Measurements from ENCODE around the gene FCGR2B. TPM values are rescaled to one million over a fixed set of nuclear protein-coding genes. Genes with fewer than 3 reads are reported as not detected.

Gene FCGR2B
- total and polyA plus RNA-seq, 3 donors from 2014 or later: 1.1 to 16.1 (median 5.8) TPM

- no peak overlapping the region for H3K27ac ChIP-seq
- intact Hi-C loops (cut with DNase I; ENCODE audit: low total_unique reads): no loop called here
- no peaks in the 10 kb centered on the region for H3K4me1 ChIP-seq
- H3K36me3 ChIP-seq (ENCODE audit: low read depth, missing control alignments): no peaks in the 10 kb centered on the region
- TF ChIP-seq POLR2A (IDR thresholded peaks at IDR 0.05) (no peak), CTCF (IDR thresholded peaks at IDR 0.05) (no peak)
- no peak overlapping the region for H3K4me3 ChIP-seq
- no peaks in the 10 kb centered on the region for H3K27me3 ChIP-seq
- 80 to 85% methylated on average over 8 of the region's 8 CpGs for WGBS, 2 donors
- no peak for DNase-seq
- no peaks in the 10 kb centered on the region for H3K9me3 ChIP-seq
Observed at GRCh38 chr1:161718559-161719324, 55.8 kb downstream of the FCGR2B start.

GRCh38 chr1:161719325-161719611 is 56.3 kb downstream of the FCGR2B start:
- intact Hi-C loops (cut with DNase I; ENCODE audit: low total_unique reads): no loop called here
- TF ChIP-seq CTCF (IDR thresholded peaks at IDR 0.05) (no peak), POLR2A (IDR thresholded peaks at IDR 0.05) (no peak)
- Histone ChIP-seq H3K27me3 (no peaks in the 10 kb centered on the region), H3K36me3 (ENCODE audit: low read depth, missing control alignments) (no peaks in the 10 kb centered on the region), H3K4me1 (no peaks in the 10 kb centered on the region), H3K4me3 (no peak overlapping the region), H3K9me3 (no peaks in the 10 kb centered on the region), H3K27ac (no peak overlapping the region)
- 85 to 94% methylated on average over 1 of the region's 1 CpG for whole genome bisulfite sequencing, 2 donors
- no peak for DNase-seq

- TF ChIP-seq CTCF (IDR thresholded peaks at IDR 0.05) (no peak), POLR2A (IDR thresholded peaks at IDR 0.05) (no peak)
- no peaks in the 10 kb centered on the region for H3K36me3 ChIP-seq (ENCODE audit: low read depth, missing control alignments)
- H3K9me3 ChIP-seq: no peaks in the 10 kb centered on the region
- H3K4me3 ChIP-seq: no peak overlapping the region
- 96 to 100% methylated on average over 1 of the region's 1 CpG for WGBS, 2 donors
- no peaks in the 10 kb centered on the region for H3K4me1 ChIP-seq
- intact Hi-C loops (cut with DNase I; ENCODE audit: low total_unique reads): no loop called here
- H3K27ac ChIP-seq: no peak overlapping the region
- H3K27me3 ChIP-seq: no peaks in the 10 kb centered on the region
- DNase-seq: no peak
Observed at GRCh38 chr1:161720422-161720821, 57.5 kb downstream of the FCGR2B start.

GRCh38 chr1:161720956-161721737 is 58.2 kb downstream of the FCGR2B start, which contains the start of gene FCRLB:
TSS of gene FCRLB (plus strand) at chr1:161721544. CDS start at chr1:161722673, 1,129 bp downstream.
- Histone ChIP-seq H3K4me1 (peaks cover 6% of the 10 kb centered on the region), H3K9me3 (no peaks in the 10 kb centered on the region), H3K27me3 (no peaks in the 10 kb centered on the region), H3K27ac (no peak within 1 kb of the TSS), H3K4me3 (no peak within 1 kb of the TSS), H3K36me3 (ENCODE audit: low read depth, missing control alignments) (no peaks in the 10 kb centered on the region)
- TF ChIP-seq POLR2A (IDR thresholded peaks at IDR 0.05) (no peak), CTCF (IDR thresholded peaks at IDR 0.05) (no peak)
- no peak for DNase-seq
- intact Hi-C loops (cut with DNase I; ENCODE audit: low total_unique reads): no loop called here
- WGBS, 2 donors: 39 to 46% methylated on average over 4 of the region's 4 CpGs

All from testis (tissue), 3 donors.